Measurements from ENCODE around the gene HCFC2.

HCFC2 gene

GRCh38 chr12:104121001-104121400 lies 56.7 kb downstream of the HCFC2 start:
- DNase-seq (ENCODE audit: low read depth, low spot score): no peak

- peak; percentile 58 for DNase-seq (ENCODE audit: low read depth, low spot score)
These were observed 58.0 kb downstream of the HCFC2 start for GRCh38 chr12:104122298-104122697.

- DNase-seq (ENCODE audit: low read depth, low spot score): no peak
These were observed 62.2 kb downstream of the HCFC2 start for GRCh38 chr12:104126548-104126947.

- DNase-seq (ENCODE audit: low read depth, low spot score): no peak
These were observed 66.4 kb downstream of the HCFC2 start for GRCh38 chr12:104130760-104131159.

- no peak for DNase-seq (ENCODE audit: low read depth, low spot score)
These were observed 67.3 kb downstream of the HCFC2 start for GRCh38 chr12:104131609-104132008.

GRCh38 chr12:104132351-104132956 lies 68.1 kb downstream of the HCFC2 start:
- DNase-seq (ENCODE audit: low read depth, low spot score): no peak

- no peak for DNase-seq (ENCODE audit: low read depth, low spot score)
These were observed 69.0 kb downstream of the HCFC2 start for GRCh38 chr12:104133321-104133720.

- no peak for DNase-seq (ENCODE audit: low read depth, low spot score)
These were observed 69.5 kb downstream of the HCFC2 start for GRCh38 chr12:104133866-104134265.

GRCh38 chr12:104134882-104135281 lies 70.6 kb downstream of the HCFC2 start:
- DNase-seq (ENCODE audit: low read depth, low spot score): no peak

- no peak for DNase-seq (ENCODE audit: low read depth, low spot score)
These were observed 72.2 kb downstream of the HCFC2 start for GRCh38 chr12:104136577-104136976.

- DNase-seq (ENCODE audit: low read depth, low spot score): peak; percentile 71
These were observed 72.9 kb downstream of the HCFC2 start for GRCh38 chr12:104137001-104137901.

GRCh38 chr12:104137902-104138796 lies 73.8 kb downstream of the HCFC2 start, which contains the start of gene NFYB:
TSS of gene NFYB (minus strand) at chr12:104138210. CDS start at chr12:104135453, 2,757 bp downstream.
- peak; percentile 95 for DNase-seq (ENCODE audit: low read depth, low spot score)

GRCh38 chr12:104138797-104139152 lies 74.4 kb downstream of the HCFC2 start:
- DNase-seq (ENCODE audit: low read depth, low spot score): no peak

- peak; percentile 61 for DNase-seq (ENCODE audit: low read depth, low spot score)
These were observed 78.2 kb downstream of the HCFC2 start for GRCh38 chr12:104142543-104142942.

- DNase-seq (ENCODE audit: low read depth, low spot score): no peak
These were observed 78.7 kb downstream of the HCFC2 start for GRCh38 chr12:104143002-104143401.

GRCh38 chr12:104143918-104144317 lies 79.6 kb downstream of the HCFC2 start:
- DNase-seq (ENCODE audit: low read depth, low spot score): no peak

GRCh38 chr12:104147346-104147745 lies 83.0 kb downstream of the HCFC2 start:
- DNase-seq (ENCODE audit: low read depth, low spot score): no peak

- DNase-seq (ENCODE audit: low read depth, low spot score): no peak
These were observed 86.1 kb downstream of the HCFC2 start for GRCh38 chr12:104150416-104150815.

GRCh38 chr12:104152685-104153241 lies 88.4 kb downstream of the HCFC2 start:
- DNase-seq (ENCODE audit: low read depth, low spot score): no peak

GRCh38 chr12:104154286-104154685 lies 90.0 kb downstream of the HCFC2 start:
- DNase-seq (ENCODE audit: low read depth, low spot score): no peak

- DNase-seq (ENCODE audit: low read depth, low spot score): no peak
These were observed 90.5 kb downstream of the HCFC2 start for GRCh38 chr12:104154806-104155205.

All from ELF-1 (cell line).